Effector memory CD8-positive, alpha-beta T cell (primary cell): ENCODE data around the gene SEC16A.

Experiments
- ATAC-seq: fragments of 150-1000 bp; cut with Tn5 transposase; replicated peaks from 2 replicates; pipeline ENCODE4 v1.10.0; 2021; ENCODE audit warnings: mild to moderate bottlenecking, moderate library complexity
- DNase-seq, 3 experiments: peaks; one replicate each; pipeline ENCODE4 v3.0.0; 2021
- H3K27ac Mint-ChIP-seq, 2 donors: one replicate each; pipeline ENCODE4 v1.8.0; 2022; ENCODE audit warnings: mild to moderate bottlenecking in 2 of 2, mixed read lengths in 2 of 2, moderate library complexity in 2 of 2
- H3K27me3 Mint-ChIP-seq, 2 donors: one replicate each; pipeline ENCODE4 v1.8.0; 2022; ENCODE audit warnings: mixed read lengths in 2 of 2
- H3K36me3 Mint-ChIP-seq: one replicate; pipeline ENCODE4 v1.8.0; 2022; ENCODE audit warnings: mild to moderate bottlenecking, moderate library complexity, mixed read lengths; ENCODE audit not compliant: insufficient read depth
- H3K4me1 Mint-ChIP-seq, 2 donors: one replicate each; pipeline ENCODE4 v1.8.0; 2022; ENCODE audit warnings: low read depth in 2 of 2, mixed read lengths in 2 of 2
- H3K4me3 Mint-ChIP-seq, 2 donors: one replicate each; pipeline ENCODE4 v1.8.0; 2022; ENCODE audit warnings: mild to moderate bottlenecking in 2 of 2, mixed read lengths in 2 of 2, moderate library complexity in 2 of 2
- H3K9me3 Mint-ChIP-seq, 2 donors: one replicate each; pipeline ENCODE4 v1.8.0; 2022; ENCODE audit warnings: mixed read lengths in 2 of 2

Gene SEC16A

GRCh38 chr9:136395020-136395340 is 87.9 kb downstream of the SEC16A start:
- Mint-ChIP-seq H3K9me3 (no peaks in the 10 kb centered on the region), H3K4me1 (peaks cover 4 to 17% of the 10 kb centered on the region in 2 donors), H3K4me3 (no peak overlapping the region), H3K27ac (no peak overlapping the region), H3K36me3 (peaks cover 39% of the 10 kb centered on the region), H3K27me3 (no peaks in the 10 kb centered on the region)
- DNase-seq (no peak), ATAC-seq (no peak)

- Mint-ChIP-seq H3K36me3 (peaks cover 43% of the 10 kb centered on the region), H3K27ac (no peak overlapping the region), H3K9me3 (no peaks in the 10 kb centered on the region), H3K4me1 (peaks cover 9 to 19% of the 10 kb centered on the region in 2 donors), H3K4me3 (no peak overlapping the region), H3K27me3 (no peaks in the 10 kb centered on the region)
- DNase-seq: no peak
- no peak for ATAC-seq
Observed at GRCh38 chr9:136394312-136395019, 88.4 kb downstream of the SEC16A start.

- Mint-ChIP-seq H3K9me3 (no peaks in the 10 kb centered on the region), H3K36me3 (peaks cover 42% of the 10 kb centered on the region), H3K4me1 (peaks cover 4 to 10% of the 10 kb centered on the region in 2 donors), H3K27me3 (no peaks in the 10 kb centered on the region), H3K4me3 (no peak overlapping the region), H3K27ac (no peak overlapping the region)
- no peak for DNase-seq
- ATAC-seq: no peak
Observed at GRCh38 chr9:136393531-136393930, 89.3 kb downstream of the SEC16A start.

GRCh38 chr9:136392538-136393449 is 90.0 kb downstream of the SEC16A start:
- Mint-ChIP-seq H3K9me3 (no peaks in the 10 kb centered on the region), H3K27me3 (no peaks in the 10 kb centered on the region), H3K4me1 (peaks cover 4% of the 10 kb centered on the region in 2 donors), H3K36me3 (peaks cover 43% of the 10 kb centered on the region), H3K4me3 (no peak overlapping the region), H3K27ac (no peak overlapping the region)
- no peak for ATAC-seq
- no peak for DNase-seq

- H3K4me3 Mint-ChIP-seq: no peak overlapping the region
- peaks cover 2 to 4% of the 10 kb centered on the region in 2 donors for H3K4me1 Mint-ChIP-seq
- peaks cover 45% of the 10 kb centered on the region for H3K36me3 Mint-ChIP-seq
- no peak overlapping the region for H3K27ac Mint-ChIP-seq
- no peaks in the 10 kb centered on the region for H3K27me3 Mint-ChIP-seq
- no peak for ATAC-seq
- DNase-seq: no peak
- H3K9me3 Mint-ChIP-seq: no peaks in the 10 kb centered on the region
Observed at GRCh38 chr9:136391737-136392537, 90.9 kb downstream of the SEC16A start.
